GM19455 (cell line): Measurements from ENCODE around the gene RGMA.
"Not testable (repeated sequence)": the region's sequence is repeated elsewhere in the genome, so short reads cannot be mapped to it uniquely, and the experiment has no call there.

Source experiments
- ATAC-seq: cut with Tn5 transposase; IDR thresholded peaks from one replicate; pipeline ENCODE4 v1.9.1; 2021; ENCODE audit not compliant: unreplicated experiment

The RGMA gene

GRCh38 chr15:93067649-93068085 is 21.3 kb downstream of the RGMA start:
- ATAC-seq, result no peak

- no peak for ATAC-seq
Measured at GRCh38 chr15:93066834-93067648, 22.0 kb downstream of the RGMA start.

- no peak for ATAC-seq
Measured at GRCh38 chr15:93066224-93066681, 22.8 kb downstream of the RGMA start.

GRCh38 chr15:93065641-93066045 is 23.4 kb downstream of the RGMA start:
- no peak for ATAC-seq

GRCh38 chr15:93063796-93064690 is 25.0 kb downstream of the RGMA start:
- ATAC-seq, result no peak

GRCh38 chr15:93063262-93063671 is 25.7 kb downstream of the RGMA start:
- ATAC-seq, result no peak

- ATAC-seq, result not testable (repeated sequence)
Measured at GRCh38 chr15:93062628-93063261, 26.3 kb downstream of the RGMA start.

- ATAC-seq, result no peak
Measured at GRCh38 chr15:93060336-93061248, 28.4 kb downstream of the RGMA start.

GRCh38 chr15:93059442-93059841 is 29.6 kb downstream of the RGMA start:
- ATAC-seq, result no peak

GRCh38 chr15:93058904-93059427 is 30.0 kb downstream of the RGMA start:
- no peak for ATAC-seq

GRCh38 chr15:93058128-93058527 is 30.9 kb downstream of the RGMA start:
- no peak for ATAC-seq

- ATAC-seq, result no peak
Measured at GRCh38 chr15:93057618-93058017, 31.4 kb downstream of the RGMA start.

GRCh38 chr15:93056836-93057235 is 32.2 kb downstream of the RGMA start:
- ATAC-seq, result no peak

- no peak for ATAC-seq
Measured at GRCh38 chr15:93055211-93055610, 33.8 kb downstream of the RGMA start.

GRCh38 chr15:93052090-93052879 is 36.7 kb downstream of the RGMA start:
- ATAC-seq, result no peak

GRCh38 chr15:93051236-93052089 is 37.5 kb downstream of the RGMA start:
- ATAC-seq, result no peak

- ATAC-seq, result no peak
Measured at GRCh38 chr15:93050648-93051047, 38.4 kb downstream of the RGMA start.

GRCh38 chr15:93049914-93050578 is 39.0 kb downstream of the RGMA start:
- ATAC-seq, result no peak
